Measurements from ENCODE around the gene NTRK2. TPM values are rescaled to one million over a fixed set of nuclear protein-coding genes. Genes with fewer than 3 reads are reported as not detected.

The NTRK2 gene
- total RNA-seq, 4 donors from 2014 or later = 2.9 to 15.9 (median 8.4) TPM

DNA sequence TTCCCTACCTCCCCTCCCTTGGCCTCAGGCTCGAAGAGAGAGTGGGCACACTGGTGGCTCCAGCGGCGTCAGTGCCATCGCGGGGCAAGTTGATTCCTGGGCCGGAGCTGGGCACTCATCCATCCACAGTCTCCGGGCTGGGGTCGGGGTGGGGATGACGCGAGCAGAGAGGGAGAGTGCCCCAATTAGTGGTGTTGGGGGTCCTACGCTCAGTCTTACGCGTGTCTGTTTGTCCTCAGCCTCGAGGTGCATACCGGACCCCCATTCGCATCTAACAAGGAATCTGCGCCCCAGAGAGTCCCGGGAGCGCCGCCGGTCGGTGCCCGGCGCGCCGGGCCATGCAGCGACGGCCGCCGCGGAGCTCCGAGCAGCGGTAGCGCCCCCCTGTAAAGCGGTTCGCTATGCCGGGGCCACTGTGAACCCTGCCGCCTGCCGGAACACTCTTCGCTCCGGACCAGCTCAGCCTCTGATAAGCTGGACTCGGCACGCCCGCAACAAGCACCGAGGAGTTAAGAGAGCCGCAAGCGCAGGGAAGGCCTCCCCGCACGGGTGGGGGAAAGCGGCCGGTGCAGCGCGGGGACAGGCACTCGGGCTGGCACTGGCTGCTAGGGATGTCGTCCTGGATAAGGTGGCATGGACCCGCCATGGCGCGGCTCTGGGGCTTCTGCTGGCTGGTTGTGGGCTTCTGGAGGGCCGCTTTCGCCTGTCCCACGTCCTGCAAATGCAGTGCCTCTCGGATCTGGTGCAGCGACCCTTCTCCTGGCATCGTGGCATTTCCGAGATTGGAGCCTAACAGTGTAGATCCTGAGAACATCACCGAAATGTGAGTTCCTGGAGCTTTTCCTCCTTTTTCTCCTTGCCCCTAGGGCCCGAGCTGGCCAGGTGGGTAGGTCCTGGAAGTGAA is 861 bp downstream of the NTRK2 start:
- no peaks in the 10 kb centered on the region for H3K9me3 ChIP-seq
- DNase-seq = no peak
- H3K4me1 ChIP-seq = peaks cover 5 to 69% (median 14%) of the 10 kb centered on the region in 3 donors
- H3K27me3 ChIP-seq = peaks cover 0 to 47% (median 0%) of the 10 kb centered on the region in 4 donors
- WGBS, 2 donors = 0 to 5% methylated on average over 7 to 24 of the region's 67 CpGs
- H3K27ac ChIP-seq = peak overlapping the region; percentile 62 to 86 (median 70)
- intact Hi-C loops (cut with DNase I) = no loop called here
- H3K36me3 ChIP-seq = no peaks in the 10 kb centered on the region
- no peak for TF ChIP-seq CTCF (IDR thresholded peaks at IDR 0.05)
- TF ChIP-seq POLR2A (IDR thresholded peaks at IDR 0.05) = no peak
- H3K4me3 ChIP-seq = peak overlapping the region; percentile 45 to 70 (median 56)

DNA sequence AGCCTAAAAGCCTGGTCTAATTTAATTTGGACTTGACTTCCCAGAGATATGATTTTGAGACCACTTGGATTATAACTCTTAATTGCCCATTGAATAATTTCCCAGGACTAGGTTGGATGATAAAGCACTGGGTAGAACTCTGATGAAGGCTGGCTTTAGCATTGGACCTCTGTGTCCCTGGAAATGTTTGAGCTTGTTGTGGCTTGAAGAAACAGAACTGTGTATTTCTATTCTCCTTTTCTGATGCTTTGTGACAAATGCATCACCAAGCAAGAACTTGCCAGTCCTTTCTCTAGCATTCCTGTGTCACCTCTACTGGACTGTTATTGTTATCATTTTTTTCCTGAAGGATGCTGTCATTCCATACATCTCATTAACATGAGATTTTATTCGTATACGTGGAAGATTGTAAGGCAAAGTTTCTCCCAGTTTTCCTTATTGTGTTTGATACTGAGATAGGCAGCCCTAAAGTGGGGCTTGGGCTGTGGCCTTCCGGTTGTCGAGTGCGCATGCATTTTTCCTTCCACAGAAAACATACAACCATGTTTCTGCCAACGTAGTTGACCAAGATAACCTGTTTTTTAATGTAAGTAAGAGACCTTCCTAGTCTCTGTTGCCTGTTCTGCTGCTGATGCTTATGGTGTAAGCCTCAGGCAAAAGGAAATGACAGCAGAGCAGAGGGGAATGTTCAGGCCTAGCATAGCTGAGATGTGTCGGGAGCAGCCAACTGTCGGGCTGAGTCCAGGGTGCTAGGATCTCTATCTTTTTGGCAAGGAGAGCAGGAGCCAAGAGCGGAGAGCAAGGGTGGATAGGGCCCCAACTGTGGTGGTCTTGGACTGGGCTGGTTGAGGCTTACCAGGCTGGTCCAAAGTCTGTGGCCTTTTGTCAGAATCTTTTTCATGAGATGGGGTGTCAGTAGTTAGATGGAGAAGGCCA is 2.3 kb downstream of the NTRK2 start:
- no peak for TF ChIP-seq POLR2A (IDR thresholded peaks at IDR 0.05)
- Histone ChIP-seq H3K4me3 (peak overlapping the region in 3 of 4 donors; percentile 15 to 60 (median 49)), H3K9me3 (no peaks in the 10 kb centered on the region), H3K36me3 (no peaks in the 10 kb centered on the region), H3K27me3 (peaks cover 0 to 47% (median 0%) of the 10 kb centered on the region in 4 donors), H3K27ac (peak overlapping the region; percentile 1 to 86 (median 62)), H3K4me1 (peaks cover 5 to 76% (median 14%) of the 10 kb centered on the region in 3 donors)
- WGBS, 2 donors = 41 to 53% methylated on average over 9 of the region's 9 CpGs
- intact Hi-C loops (cut with DNase I) = no loop called here
- DNase-seq = no peak

- H3K4me3 ChIP-seq = no peak overlapping the region
- DNase-seq = no peak
- intact Hi-C loops (cut with DNase I) = no loop called here
- no peak overlapping the region for H3K27ac ChIP-seq
- WGBS, 2 donors = 44 to 53% methylated on average over 4 of the region's 4 CpGs
- H3K4me1 ChIP-seq = peaks cover 5 to 60% (median 14%) of the 10 kb centered on the region in 3 donors
- no peaks in the 10 kb centered on the region for H3K9me3 ChIP-seq
- TF ChIP-seq POLR2A (IDR thresholded peaks at IDR 0.05) (no peak), CTCF (IDR thresholded peaks at IDR 0.05) (no peak)
- no peaks in the 10 kb centered on the region for H3K36me3 ChIP-seq
- H3K27me3 ChIP-seq = peaks cover 0 to 33% (median 0%) of the 10 kb centered on the region in 4 donors
Measured at GRCh38 chr9:84673806-84674205, 4.3 kb downstream of the NTRK2 start.

DNA sequence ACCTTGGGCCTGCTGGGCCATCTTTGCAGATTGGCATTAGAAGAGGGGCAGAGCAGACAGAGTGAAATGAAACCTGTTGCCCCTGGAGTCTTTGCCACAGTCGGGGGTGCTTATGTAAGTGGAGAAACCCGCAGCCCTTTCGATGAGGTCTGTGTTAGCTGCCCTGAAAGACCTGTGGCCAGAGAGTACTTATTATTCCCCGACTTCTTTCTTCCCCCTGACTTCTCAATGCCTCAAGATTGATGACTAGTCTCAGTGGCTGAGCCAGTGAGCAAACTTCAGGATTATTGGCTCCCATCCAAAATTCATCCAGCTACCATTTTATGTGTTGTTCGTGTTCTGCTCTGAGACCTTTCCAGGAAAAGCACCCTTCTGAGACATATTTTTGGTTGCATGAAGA is 7.6 kb downstream of the NTRK2 start:
- H3K9me3 ChIP-seq = no peaks in the 10 kb centered on the region
- peaks cover 0 to 4% (median 0%) of the 10 kb centered on the region in 4 donors for H3K27me3 ChIP-seq
- no peaks in the 10 kb centered on the region for H3K36me3 ChIP-seq
- intact Hi-C loops (cut with DNase I) = no loop called here
- peaks cover 0 to 42% (median 0%) of the 10 kb centered on the region in 3 donors for H3K4me1 ChIP-seq
- no peak overlapping the region for H3K27ac ChIP-seq
- no peak for DNase-seq
- H3K4me3 ChIP-seq = no peak overlapping the region
- no peak for TF ChIP-seq POLR2A (IDR thresholded peaks at IDR 0.05)
- TF ChIP-seq CTCF (IDR thresholded peaks at IDR 0.05) = no peak
- WGBS, 2 donors = 54 to 64% methylated on average over 5 of the region's 5 CpGs

GRCh38 chr9:84679571-84679970 is 10.0 kb downstream of the NTRK2 start:
- Histone ChIP-seq H3K9me3 (no peaks in the 10 kb centered on the region), H3K27me3 (no peaks in the 10 kb centered on the region), H3K4me3 (no peak overlapping the region), H3K4me1 (peaks cover 0 to 20% (median 0%) of the 10 kb centered on the region in 3 donors), H3K36me3 (no peaks in the 10 kb centered on the region), H3K27ac (no peak overlapping the region)
- intact Hi-C loops (cut with DNase I) = no loop called here
- no peak for DNase-seq
- TF ChIP-seq CTCF (IDR thresholded peaks at IDR 0.05) (no peak), POLR2A (IDR thresholded peaks at IDR 0.05) (no peak)
- 69 to 80% methylated on average over 1 of the region's 1 CpG for WGBS, 2 donors
